IMR-90 (cell line): Measurements from ENCODE around the gene GAL3ST2. TPM values are rescaled to one million over a fixed set of nuclear protein-coding genes. Genes with fewer than 3 reads are reported as not detected.

Source experiments
- ATAC-seq: fragments of 200-7000 bp; cut with Tn5 transposase; 2 replicates; pipeline ENCODE4 v1.9.1; 2020; ENCODE audit warnings: low read depth, mild to moderate bottlenecking, moderate library complexity
- BruUV-seq: library from RNA; stranded (reverse); fragments of 400-500 nt; replicated peaks from 2 replicates; lab custom pipeline; 2021; lab: Mats Ljungman, UMichigan
- CTCF ChIA-PET: fragments of 300-600 bp; formaldehyde crosslinking; extraction: SDS; loops from one replicate; lab custom pipeline; 2021; ENCODE audit warnings: antibody characterized with exemption; lab: Yijun Ruan, JAX
- POLR2A ChIA-PET: fragments of 300-600 bp; sonication (Branson Sonifier 250); formaldehyde crosslinking; loops from one replicate; lab custom pipeline; 2022; ENCODE audit warnings: antibody characterized with exemption; ENCODE audit not compliant: unreplicated experiment; lab: Charles Lee
- DNase-seq: peaks from one replicate; pipeline ENCODE4 v3.0.0; 2013
- H2AFZ ChIP-seq: replicated peaks from 2 replicates; pipeline ENCODE3; 2013; ENCODE audit warnings: low read length, mild to moderate bottlenecking; ENCODE audit not compliant: poor library complexity
- H2AK5ac ChIP-seq: 2 replicates; pipeline ENCODE4 v1.6.1; 2013; ENCODE audit warnings: low read depth, low read length, inconsistent platforms
- H2AK9ac ChIP-seq: replicated peaks from 2 replicates; pipeline ENCODE3; 2013; ENCODE audit warnings: mild to moderate bottlenecking, low read depth, low read length, moderate library complexity; ENCODE audit not compliant: poor library complexity
- H2BK120ac ChIP-seq: 2 replicates; pipeline ENCODE4 v1.6.1; 2013; ENCODE audit warnings: low read depth, low read length, inconsistent platforms
- H2BK15ac ChIP-seq: 3 replicates; pipeline ENCODE4 v1.6.1; 2013; ENCODE audit warnings: low read depth, low read length, inconsistent platforms
- H2BK20ac ChIP-seq: 2 replicates; pipeline ENCODE4 v1.6.1; 2013; ENCODE audit warnings: low read depth, mild to moderate bottlenecking, inconsistent platforms, low read length, moderate library complexity
- H2BK5ac ChIP-seq: 2 replicates; pipeline ENCODE4 v1.6.1; 2013; ENCODE audit warnings: mild to moderate bottlenecking, low read depth, low read length, inconsistent platforms; ENCODE audit not compliant: poor library complexity, severe bottlenecking
- H3K14ac ChIP-seq: replicated peaks from 2 replicates; pipeline ENCODE4 v1.6.1; 2013; ENCODE audit warnings: low read depth, low read length, inconsistent platforms
- H3K18ac ChIP-seq: 2 replicates; pipeline ENCODE4 v1.6.1; 2013; ENCODE audit warnings: low read depth, low read length, control low read depth
- H3K23ac ChIP-seq: 2 replicates; pipeline ENCODE4 v1.6.1; 2013; ENCODE audit warnings: low read depth, low read length, inconsistent platforms
- H3K27ac ChIP-seq: 2 replicates; pipeline ENCODE4 v1.5.1; 2013; ENCODE audit warnings: mild to moderate bottlenecking, control low read depth, low read length; ENCODE audit not compliant: insufficient read depth
- H3K27me3 ChIP-seq: 2 replicates; pipeline ENCODE4 v1.6.1; 2013; ENCODE audit warnings: low read length; ENCODE audit not compliant: control insufficient read depth, insufficient read depth
- H3K36me3 ChIP-seq: 2 replicates; pipeline ENCODE4 v1.6.1; 2013; ENCODE audit warnings: low read length, mixed read lengths; ENCODE audit not compliant: control insufficient read depth, insufficient read depth
- H3K4ac ChIP-seq: 2 replicates; pipeline ENCODE4 v1.6.1; 2013; ENCODE audit warnings: low read depth, low read length, inconsistent platforms
- H3K4me1 ChIP-seq: 2 replicates; pipeline ENCODE4 v1.6.1; 2013; ENCODE audit warnings: low read length, mixed read lengths; ENCODE audit not compliant: control insufficient read depth, insufficient read depth
- H3K4me2 ChIP-seq: 2 replicates; pipeline ENCODE4 v1.6.1; 2013; ENCODE audit warnings: low read depth, mild to moderate bottlenecking, control low read depth, low read length, moderate library complexity
- H3K4me3 ChIP-seq: 2 replicates; pipeline ENCODE4 v1.5.1; 2013; ENCODE audit warnings: low read depth, mild to moderate bottlenecking, control low read depth, low read length, moderate library complexity; ENCODE audit not compliant: insufficient read depth
- H3K56ac ChIP-seq: 2 replicates; pipeline ENCODE4 v1.6.1; 2013; ENCODE audit warnings: low read length, inconsistent platforms; ENCODE audit not compliant: insufficient read depth; ENCODE audit errors: extremely low read depth
- H3K79me1 ChIP-seq, 2 experiments: 2 replicates each; pipeline ENCODE4 v1.6.1; 2013; ENCODE audit warnings: low read length in 2 of 2, inconsistent platforms in 1 of 2, low read depth in 1 of 2
- H3K9ac ChIP-seq: 2 replicates; pipeline ENCODE4 v1.6.1; 2013; ENCODE audit warnings: low read depth, low read length, control low read depth
- H3K9me1 ChIP-seq: 2 replicates; pipeline ENCODE4 v1.6.1; 2013; ENCODE audit warnings: low read length, inconsistent platforms; ENCODE audit not compliant: insufficient read depth
- H3K9me3 ChIP-seq: 2 replicates; pipeline ENCODE4 v1.6.1; 2013; ENCODE audit warnings: low read length; ENCODE audit not compliant: control insufficient read depth, insufficient read depth
- H4K20me1 ChIP-seq: 2 replicates; pipeline ENCODE4 v1.6.1; 2013; ENCODE audit warnings: low read length, inconsistent platforms; ENCODE audit not compliant: insufficient read depth
- H4K5ac ChIP-seq: 2 replicates; pipeline ENCODE4 v1.6.1; 2013; ENCODE audit warnings: mild to moderate bottlenecking, low read depth, low read length, control low read depth
- H4K8ac ChIP-seq, 2 experiments: 2 replicates each; pipeline ENCODE4 v1.6.1; 2013; ENCODE audit warnings: low read depth in 2 of 2, low read length in 2 of 2, control low read depth in 1 of 2, inconsistent platforms in 1 of 2
- H4K91ac ChIP-seq: 2 replicates; pipeline ENCODE4 v1.6.1; 2013; ENCODE audit warnings: low read depth, low read length, inconsistent platforms; ENCODE audit not compliant: insufficient read depth
- BHLHE40 ChIP-seq: fragments of 150-350 bp; IDR thresholded peaks from 2 replicates; pipeline ENCODE4 v1.6.1; 2016; ENCODE audit warnings: mild to moderate bottlenecking, low read depth, low read length
- CHD1 ChIP-seq: IDR thresholded peaks from 2 replicates; pipeline ENCODE4 v1.6.1; 2012; ENCODE audit warnings: low read depth, low read length, improper control_type of control experiment
- FOS ChIP-seq: fragments of 150-350 bp; IDR thresholded peaks from 2 replicates; pipeline ENCODE4 v1.6.1; 2016; ENCODE audit warnings: low read depth, low read length
- MAFK ChIP-seq: IDR thresholded peaks from 2 replicates; pipeline ENCODE4 v1.6.1; 2012; ENCODE audit warnings: low read depth, low read length, improper control_type of control experiment
- MXI1 ChIP-seq: IDR thresholded peaks from 2 replicates; pipeline ENCODE4 v1.6.1; 2012; ENCODE audit warnings: low read depth, mild to moderate bottlenecking, low read length, moderate library complexity, borderline replicate concordance
- NFE2L2 ChIP-seq: fragments of 150-350 bp; IDR thresholded peaks from 2 replicates; pipeline ENCODE4 v1.6.1; 2016; ENCODE audit warnings: low read depth, mild to moderate bottlenecking, low read length
- POLR2A ChIP-seq: IDR thresholded peaks from 2 replicates; pipeline ENCODE4 v1.6.1; 2012; ENCODE audit warnings: mild to moderate bottlenecking, low read depth, low read length
- RAD21 ChIP-seq: IDR thresholded peaks from 2 replicates; pipeline ENCODE4 v1.6.1; 2012; ENCODE audit warnings: low read length, improper control_type of control experiment
- RFX5 ChIP-seq: IDR thresholded peaks from 2 replicates; pipeline ENCODE4 v1.8.0; 2012; ENCODE audit warnings: low read depth, mild to moderate bottlenecking, low read length, moderate library complexity
- SMC3 ChIP-seq: fragments of 150-350 bp; IDR thresholded peaks from 2 replicates; pipeline ENCODE4 v1.6.1; 2016; ENCODE audit warnings: low read depth, mild to moderate bottlenecking, antibody characterized with exemption, low read length, moderate library complexity
- WGBS, 2 experiments: methylation state at CpG; one replicate each; pipeline versions ENCODE4 v1.1.5 to v1.1.7; 2013; ENCODE audit warnings: missing lambda C conversion rate in 2 of 2; ENCODE audit not compliant: insufficient read length in 1 of 2; ENCODE audit errors: extremely low coverage in 2 of 2; 5-methylcytosine and 5-hydroxymethylcytosine counted together
- dilution Hi-C: fragments of 300-500 bp; cut with HindIII; formaldehyde crosslinking; loops from one replicate; pipeline ENCODE4 v1.14.3; 2018; ENCODE audit warnings: low sequenced_read_pairs; ENCODE audit not compliant: unreplicated experiment
- in situ Hi-C: fragments of 300-500 bp; cut with MboI; formaldehyde crosslinking; loops from 3 replicates; pipeline ENCODE4 v1.14.3; 2019; ENCODE audit warnings: low sequenced_read_pairs, inconsistent platforms, mixed read lengths
- intact Hi-C: fragments of 100-400 bp; cut with micrococcal nuclease; formaldehyde crosslinking; loops from 2 replicates; pipeline ENCODE4 v1.10.0; 2022
- polyA plus RNA-seq, 3 experiments: library from polyadenylated mRNA; depleted of rRNA; stranded (reverse); fragments of >200 nt; gene quantifications; 2 replicates each; pipeline ENCODE4 v1.2.3, GENCODE V29; 2012; ENCODE audit warnings: low replicate concordance in 1 of 3
- total RNA-seq: library from RNA; depleted of rRNA; stranded (reverse); fragments of >200 nt; gene quantifications from 2 replicates; pipeline ENCODE4 v1.2.3, GENCODE V29; 2012
- TF ChIP-seq, protein P1 (sequence below): conservative IDR thresholded peaks from 2 replicates; pipeline ENCODE4 v1.5.1; 2012; ENCODE audit warnings: mild to moderate bottlenecking, low read depth, low read length, improper control_type of control experiment
- TF ChIP-seq, protein P2 (sequence below): fragments of 150-350 bp; IDR thresholded peaks from 2 replicates; pipeline ENCODE4 v1.6.1; 2016; ENCODE audit warnings: low read depth, mild to moderate bottlenecking, low read length, moderate library complexity, borderline replicate concordance

Gene GAL3ST2
- total and polyA plus RNA-seq, 2 of the 4 experiments (the other 2 are of a cell fraction) = 0.07 TPM; not detected in 1

DNA sequence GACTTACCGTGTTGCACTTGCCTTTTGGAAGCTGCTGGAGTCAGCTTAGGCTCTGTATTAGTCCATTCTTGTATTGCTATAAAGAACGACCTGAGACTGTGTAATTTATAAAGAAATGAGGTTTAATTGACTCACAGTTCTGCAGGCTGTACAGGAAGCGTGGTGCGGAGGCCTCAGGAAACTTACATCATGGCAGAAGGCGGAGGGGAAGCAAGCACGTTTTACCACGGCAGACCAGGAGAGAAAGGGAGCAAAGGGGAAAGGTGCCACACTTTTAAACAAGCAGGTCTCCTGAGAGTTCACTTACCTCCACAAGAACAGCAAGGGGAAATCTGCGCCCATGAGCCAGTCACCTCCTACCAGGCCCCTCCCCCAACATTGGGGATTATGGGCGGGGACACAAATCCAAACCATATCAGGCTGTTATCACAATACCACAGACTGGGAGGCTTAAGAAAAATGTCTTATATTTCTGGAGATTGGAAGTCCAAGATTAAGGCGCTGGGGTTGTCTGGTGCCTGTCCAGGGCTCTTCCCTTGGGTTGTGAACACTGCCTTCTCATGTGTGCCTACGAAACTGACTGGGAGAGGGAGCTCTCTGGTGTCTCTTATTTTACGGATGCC lies 45.8 kb upstream of the GAL3ST2 start:
- DNase-seq (no peak), ATAC-seq (no peak)
- Histone ChIP-seq H4K5ac (no peak overlapping the region), H3K36me3 (no peaks in the 10 kb centered on the region), H2BK15ac (no peak overlapping the region), H2BK20ac (no peak overlapping the region), H3K14ac (no peak overlapping the region), H3K4me3 (no peak overlapping the region), H2AK9ac (peak overlapping the region; percentile 42), H4K91ac (no peak overlapping the region), H3K4ac (no peak overlapping the region), H3K23ac (no peak overlapping the region), H4K8ac (no peak overlapping the region), H3K9ac (no peak overlapping the region), H4K20me1 (peaks cover 6% of the 10 kb centered on the region; the same call in 1 of the 2 replicates), H2BK5ac (no peak overlapping the region), H3K9me3 (no peaks in the 10 kb centered on the region), H3K9me1 (no peaks in the 10 kb centered on the region), H3K4me2 (no peak overlapping the region), H2AFZ (peak overlapping the region; percentile 3), H3K27ac (no peak overlapping the region), H3K4me1 (no peaks in the 10 kb centered on the region), H3K27me3 (no peaks in the 10 kb centered on the region), H3K56ac (no peak overlapping the region), H3K18ac (no peak overlapping the region), H3K79me1 (peaks cover 0 to 12% of the 10 kb centered on the region in 2 experiments), H2AK5ac (no peak overlapping the region), H2BK120ac (no peak overlapping the region)
- BruUV-seq = no TSS peak
- no peak for TF ChIP-seq RAD21
- TF ChIP-seq, protein P1, sequence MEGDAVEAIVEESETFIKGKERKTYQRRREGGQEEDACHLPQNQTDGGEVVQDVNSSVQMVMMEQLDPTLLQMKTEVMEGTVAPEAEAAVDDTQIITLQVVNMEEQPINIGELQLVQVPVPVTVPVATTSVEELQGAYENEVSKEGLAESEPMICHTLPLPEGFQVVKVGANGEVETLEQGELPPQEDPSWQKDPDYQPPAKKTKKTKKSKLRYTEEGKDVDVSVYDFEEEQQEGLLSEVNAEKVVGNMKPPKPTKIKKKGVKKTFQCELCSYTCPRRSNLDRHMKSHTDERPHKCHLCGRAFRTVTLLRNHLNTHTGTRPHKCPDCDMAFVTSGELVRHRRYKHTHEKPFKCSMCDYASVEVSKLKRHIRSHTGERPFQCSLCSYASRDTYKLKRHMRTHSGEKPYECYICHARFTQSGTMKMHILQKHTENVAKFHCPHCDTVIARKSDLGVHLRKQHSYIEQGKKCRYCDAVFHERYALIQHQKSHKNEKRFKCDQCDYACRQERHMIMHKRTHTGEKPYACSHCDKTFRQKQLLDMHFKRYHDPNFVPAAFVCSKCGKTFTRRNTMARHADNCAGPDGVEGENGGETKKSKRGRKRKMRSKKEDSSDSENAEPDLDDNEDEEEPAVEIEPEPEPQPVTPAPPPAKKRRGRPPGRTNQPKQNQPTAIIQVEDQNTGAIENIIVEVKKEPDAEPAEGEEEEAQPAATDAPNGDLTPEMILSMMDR = no peak
- TF ChIP-seq FOS = no peak
- TF ChIP-seq MXI1 = no peak
- TF ChIP-seq RFX5 = no peak
- TF ChIP-seq MAFK = no peak
- TF ChIP-seq SMC3 = no peak
- no peak for TF ChIP-seq POLR2A
- no peak for TF ChIP-seq NFE2L2
- no peak for TF ChIP-seq BHLHE40
- TF ChIP-seq CHD1 = no peak
- TF ChIP-seq, protein P2, sequence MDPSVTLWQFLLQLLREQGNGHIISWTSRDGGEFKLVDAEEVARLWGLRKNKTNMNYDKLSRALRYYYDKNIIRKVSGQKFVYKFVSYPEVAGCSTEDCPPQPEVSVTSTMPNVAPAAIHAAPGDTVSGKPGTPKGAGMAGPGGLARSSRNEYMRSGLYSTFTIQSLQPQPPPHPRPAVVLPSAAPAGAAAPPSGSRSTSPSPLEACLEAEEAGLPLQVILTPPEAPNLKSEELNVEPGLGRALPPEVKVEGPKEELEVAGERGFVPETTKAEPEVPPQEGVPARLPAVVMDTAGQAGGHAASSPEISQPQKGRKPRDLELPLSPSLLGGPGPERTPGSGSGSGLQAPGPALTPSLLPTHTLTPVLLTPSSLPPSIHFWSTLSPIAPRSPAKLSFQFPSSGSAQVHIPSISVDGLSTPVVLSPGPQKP = no peak
- CTCF ChIA-PET = no interaction called here
- POLR2A ChIA-PET = no interaction called here
- dilution Hi-C loops = no loop called here
- in situ Hi-C loops = no loop called here
- WGBS, 2 experiments = 90% methylated on average over 2 of the region's 12 CpGs; no CpG with 5 or more reads in 1 of the 2 experiments
- intact Hi-C loops = no loop called here
